Left forelimb (tissue), 1 donor: ENCODE results near the gene GPC1.

ENCODE experiments used
- DNase-seq: peaks from one replicate; pipeline ENCODE4 v3.0.0-alpha.2; 2018; ENCODE audit warnings: low spot score

The GPC1 gene

DNA sequence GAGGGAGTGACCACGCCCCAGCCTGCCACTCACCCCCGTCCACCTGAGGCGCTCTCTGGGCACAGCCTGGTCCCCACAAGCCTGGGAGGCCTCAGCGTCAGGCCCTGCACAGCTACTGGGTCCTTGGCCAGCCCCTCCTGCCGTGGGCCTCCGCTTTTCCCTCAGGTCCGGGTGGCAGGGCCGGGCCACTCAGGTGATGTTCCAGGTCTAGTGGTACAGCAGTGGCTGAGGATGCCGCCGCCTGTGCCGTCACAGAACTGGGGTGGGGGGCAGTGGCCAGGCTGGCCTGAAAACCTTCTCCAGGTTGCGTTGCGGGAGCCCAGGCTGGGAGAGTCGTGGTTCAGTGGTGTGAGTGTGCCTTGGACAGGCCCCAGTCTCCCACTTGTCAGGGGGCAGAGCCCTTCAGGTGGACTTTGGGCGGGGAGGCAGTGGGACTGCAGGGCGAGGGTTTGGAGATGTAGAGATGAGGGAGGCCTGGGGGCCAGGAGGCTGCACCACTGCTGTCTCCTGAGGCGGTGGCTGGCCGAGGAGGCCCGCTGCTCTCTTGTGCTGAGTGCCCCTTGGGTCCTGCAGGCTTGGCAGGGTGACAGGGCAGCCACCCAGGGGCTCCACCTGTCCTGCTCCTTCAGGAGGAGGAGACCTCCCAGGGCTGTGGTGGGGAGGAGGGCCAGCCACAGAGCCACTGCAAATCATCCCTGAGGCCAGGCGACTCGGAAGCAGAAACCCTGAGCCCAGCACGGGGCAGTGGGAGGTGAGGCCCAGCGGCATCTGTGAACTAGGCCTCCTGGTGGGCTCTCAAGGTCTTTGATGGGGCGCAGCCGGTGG, 7.6 kb downstream of the GPC1 start:
- DNase-seq, result no peak

DNA sequence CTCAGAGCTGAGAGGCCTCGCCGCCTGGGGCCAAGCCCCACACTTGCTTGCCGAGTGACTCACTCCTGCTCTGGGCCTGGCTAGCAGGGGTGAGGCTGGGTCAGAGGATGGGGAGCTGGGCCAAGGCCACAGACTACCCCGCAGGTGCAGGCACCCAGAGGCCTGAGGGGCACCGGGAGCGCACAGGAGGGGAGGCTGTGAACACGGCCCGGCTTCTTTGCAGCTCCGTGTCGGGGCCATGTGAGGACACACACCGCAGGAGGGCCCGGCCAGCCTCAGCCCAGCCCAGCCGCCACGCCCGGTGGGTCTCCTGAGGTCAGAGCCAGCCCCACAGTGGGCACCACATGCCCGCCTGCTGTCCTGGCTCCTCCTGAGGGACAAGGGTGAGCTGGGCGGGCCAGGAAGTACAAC, 8.4 kb downstream of the GPC1 start:
- DNase-seq, result no peak

- DNase-seq, result no peak
Measured at GRCh38 chr2:240444464-240444863, 9.0 kb downstream of the GPC1 start.

DNA sequence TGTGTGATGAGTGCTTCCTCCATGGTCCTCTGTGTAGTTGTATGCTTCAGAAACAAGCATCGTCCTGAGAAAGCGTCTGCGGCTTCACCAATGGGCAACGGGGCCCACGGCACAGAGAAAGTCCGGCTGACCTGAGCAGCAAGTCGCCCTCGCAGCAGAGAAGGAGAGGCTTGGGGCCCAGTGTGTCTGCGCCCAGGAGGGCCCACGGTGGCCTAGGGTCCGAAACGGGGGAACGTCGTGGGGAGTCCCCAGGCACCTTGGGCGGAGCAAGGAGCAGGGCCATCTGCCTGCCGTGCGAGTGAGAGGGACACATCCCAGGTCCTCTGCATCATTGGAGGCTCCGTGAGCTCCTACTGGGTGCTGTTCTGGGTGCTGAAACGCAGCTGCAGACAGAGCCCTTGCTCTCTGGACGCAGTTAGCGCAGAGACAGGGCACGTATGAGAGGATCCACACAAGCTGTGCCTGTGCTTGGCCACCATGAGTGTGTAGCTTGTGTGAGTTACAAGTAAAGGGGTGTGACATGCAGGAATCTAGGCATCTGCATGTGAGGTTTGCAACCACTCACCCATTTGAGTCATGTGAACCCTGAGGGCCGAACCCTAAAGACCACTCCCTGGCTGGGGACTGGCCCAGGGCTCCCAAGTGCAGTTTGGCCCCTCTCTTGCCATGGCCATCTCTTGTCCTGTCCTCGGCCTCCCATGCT, 10.6 kb downstream of the GPC1 start:
- DNase-seq, result no peak

- no peak for DNase-seq
Measured at GRCh38 chr2:240446664-240447175, 11.3 kb downstream of the GPC1 start.

- DNase-seq, result no peak
Measured at GRCh38 chr2:240447331-240447730, 11.9 kb downstream of the GPC1 start.

- DNase-seq, result no peak
Measured at GRCh38 chr2:240447934-240448333, 12.5 kb downstream of the GPC1 start.

- no peak for DNase-seq
Measured at GRCh38 chr2:240448387-240449274, 13.2 kb downstream of the GPC1 start.

DNA sequence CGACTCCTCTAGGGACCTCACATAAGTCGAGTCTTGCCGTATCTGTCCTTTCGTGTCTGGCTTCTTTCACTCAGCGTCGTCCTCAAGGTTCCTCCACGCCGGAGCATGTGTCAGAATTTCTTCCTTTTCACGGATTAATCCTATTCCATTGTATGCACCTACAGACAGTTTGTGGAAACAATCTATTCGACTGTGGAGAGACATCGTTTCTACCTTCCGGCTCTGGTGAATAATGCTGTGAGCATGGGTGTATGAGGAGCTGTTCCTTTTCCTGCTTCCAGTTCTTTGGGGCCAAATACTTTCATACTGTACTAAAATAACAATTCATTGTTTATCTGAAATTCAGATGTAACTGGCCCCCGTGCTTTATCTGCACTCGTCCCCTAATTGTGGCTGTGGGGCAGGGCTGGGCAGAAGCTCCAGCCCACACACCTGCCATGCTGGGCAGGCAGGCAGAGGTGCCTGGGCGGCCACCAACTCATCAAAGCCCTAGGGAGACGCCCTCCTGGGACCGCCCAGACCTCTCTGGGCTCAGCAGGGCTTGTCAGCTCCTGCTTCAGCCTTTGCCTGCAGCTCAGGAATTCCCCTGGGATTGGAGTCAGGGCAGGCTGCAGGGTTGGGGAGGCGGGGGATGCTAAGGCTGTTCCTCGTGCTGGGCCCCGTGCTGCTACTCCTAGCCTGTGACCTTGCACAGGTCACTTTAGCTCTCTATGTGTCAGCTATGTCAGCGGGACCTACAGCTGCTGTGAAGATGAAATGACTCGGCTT, 14.5 kb downstream of the GPC1 start:
- DNase-seq, result no peak

DNA sequence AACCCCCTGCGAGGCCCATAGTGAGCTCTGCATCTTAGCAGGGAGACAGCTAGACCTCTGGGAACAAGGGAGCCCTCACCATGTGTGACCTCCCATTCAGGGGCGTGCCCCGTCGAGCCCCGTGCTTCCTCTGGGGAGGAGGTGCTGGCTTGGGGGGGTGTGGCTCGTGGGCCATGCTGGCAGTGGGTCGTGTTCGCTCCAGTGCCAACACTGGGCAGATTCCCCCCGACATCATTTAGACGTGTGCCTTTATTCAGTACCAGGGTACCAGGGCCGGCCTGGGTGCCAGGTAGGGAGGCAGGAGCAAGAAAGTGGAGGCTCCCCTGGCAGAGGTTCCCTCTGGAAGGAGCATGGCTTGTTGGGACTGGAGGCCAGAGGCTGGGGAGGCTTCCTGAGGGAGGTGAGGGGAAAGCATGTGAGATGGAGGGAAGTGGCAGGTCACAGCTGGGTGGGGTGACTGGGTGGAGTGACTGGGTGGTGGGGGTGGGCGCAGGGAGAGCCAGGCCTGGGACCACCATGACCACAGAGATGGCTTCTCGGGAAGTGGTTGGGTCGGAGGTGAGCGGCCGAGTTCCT, 15.2 kb downstream of the GPC1 start:
- DNase-seq, result no peak

GRCh38 chr2:240451108-240451611, 15.7 kb downstream of the GPC1 start:
- DNase-seq, result no peak

DNA sequence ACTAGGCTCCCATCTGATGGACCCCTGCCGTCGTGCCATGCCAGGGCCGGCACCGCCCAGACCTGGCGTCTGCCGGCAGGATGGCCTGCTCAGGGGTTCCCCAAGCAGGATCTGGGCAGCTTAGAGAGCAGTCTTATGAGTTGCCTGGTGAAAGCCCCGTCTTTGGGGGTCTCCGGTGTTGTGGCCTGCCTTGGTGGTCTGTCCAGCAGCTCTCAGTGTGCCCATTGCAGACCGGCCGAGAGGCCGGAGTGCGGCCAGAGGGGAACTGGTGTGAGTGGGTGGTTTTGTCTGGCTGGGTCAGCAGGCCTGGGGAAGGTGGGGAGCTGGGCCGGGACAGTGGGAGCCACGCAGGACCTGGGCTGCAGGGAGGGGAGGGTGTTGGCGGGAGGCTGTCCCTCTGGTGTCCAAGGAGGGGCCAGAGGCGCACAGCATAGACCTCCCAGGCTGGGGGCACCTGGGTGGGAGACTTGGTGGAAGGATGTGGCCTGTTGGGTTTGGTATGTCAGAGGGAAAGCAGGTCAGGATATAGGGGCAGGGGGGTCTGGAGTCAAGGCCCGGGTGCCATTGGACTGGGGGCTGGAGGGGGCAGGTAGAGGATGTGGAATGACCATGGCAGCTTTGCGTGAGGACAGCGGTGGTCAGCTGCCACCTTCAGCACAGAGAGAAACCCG, 16.5 kb downstream of the GPC1 start:
- no peak for DNase-seq

DNA sequence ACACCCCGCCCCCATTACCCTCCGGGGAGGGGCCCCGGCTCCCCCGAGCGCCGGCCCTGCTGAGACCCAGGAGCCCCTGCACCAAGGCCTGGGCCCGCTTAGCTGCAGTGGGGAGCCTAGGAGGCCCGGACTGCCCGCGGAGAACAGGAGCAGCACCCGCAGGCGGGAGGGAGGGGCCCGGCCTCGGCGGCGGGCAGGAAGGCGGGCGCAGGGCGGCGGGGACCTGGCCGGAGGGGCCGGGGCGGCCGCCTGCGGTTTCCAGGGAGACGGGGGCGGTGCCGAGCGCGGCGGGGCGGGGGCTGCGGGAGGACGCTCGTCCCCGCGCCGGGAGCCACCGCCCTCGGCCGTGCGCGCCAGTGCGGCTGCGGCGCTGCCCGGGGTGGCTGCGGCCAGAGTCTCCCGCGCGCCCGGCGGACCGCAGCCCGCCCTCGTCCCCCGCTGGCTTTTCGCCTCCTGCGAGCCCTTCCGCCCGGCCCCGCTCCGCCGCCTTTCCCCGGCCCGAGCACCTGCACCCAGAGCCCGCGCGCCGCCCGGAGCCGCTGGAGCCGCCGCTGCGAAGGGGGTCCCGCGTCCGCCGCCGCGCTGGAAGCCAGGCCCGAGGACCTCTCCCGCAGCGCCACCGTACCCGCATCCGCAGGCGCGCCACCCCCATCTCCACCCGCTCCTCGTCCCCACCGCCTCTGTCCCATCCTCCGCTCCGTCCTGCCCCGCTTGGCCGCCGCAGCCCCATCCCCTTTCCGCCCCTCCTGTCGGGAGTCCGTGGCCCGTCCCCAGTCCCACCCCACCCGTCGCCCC, 17.2 kb downstream of the GPC1 start:
- DNase-seq, result no peak

DNA sequence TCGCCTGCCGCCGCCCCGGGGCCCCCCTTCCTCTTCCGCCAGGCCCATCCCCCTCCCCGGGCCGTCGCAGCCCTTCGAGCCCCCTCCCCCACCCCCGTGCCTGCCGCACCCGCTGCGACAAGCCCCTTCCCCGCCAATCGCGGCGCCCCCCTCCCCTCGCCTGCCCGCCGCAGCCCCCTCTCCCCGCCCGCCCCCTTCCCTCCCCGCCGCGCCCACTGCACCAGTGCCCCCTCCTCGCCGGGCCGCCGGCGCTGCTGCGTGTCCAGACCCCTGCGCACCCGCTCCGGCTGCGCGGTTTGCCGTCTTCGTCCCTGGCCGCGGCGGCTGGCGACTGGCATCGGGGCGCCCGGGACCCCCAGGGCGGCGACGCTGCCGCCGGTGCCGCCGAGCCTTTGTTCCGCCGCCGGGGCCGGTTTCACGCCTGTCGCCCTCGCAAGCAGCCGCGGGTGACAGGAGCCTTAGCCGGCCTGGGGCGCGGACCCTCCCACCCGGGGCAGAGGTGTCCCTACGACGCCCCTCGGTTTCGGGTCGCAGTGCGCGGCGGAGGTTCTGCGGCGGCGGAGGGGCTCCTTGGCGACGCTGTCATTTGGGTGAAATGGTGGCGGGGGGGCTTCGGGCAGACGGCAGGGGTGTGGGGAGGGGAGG, 18.1 kb downstream of the GPC1 start:
- DNase-seq, result no peak

DNA sequence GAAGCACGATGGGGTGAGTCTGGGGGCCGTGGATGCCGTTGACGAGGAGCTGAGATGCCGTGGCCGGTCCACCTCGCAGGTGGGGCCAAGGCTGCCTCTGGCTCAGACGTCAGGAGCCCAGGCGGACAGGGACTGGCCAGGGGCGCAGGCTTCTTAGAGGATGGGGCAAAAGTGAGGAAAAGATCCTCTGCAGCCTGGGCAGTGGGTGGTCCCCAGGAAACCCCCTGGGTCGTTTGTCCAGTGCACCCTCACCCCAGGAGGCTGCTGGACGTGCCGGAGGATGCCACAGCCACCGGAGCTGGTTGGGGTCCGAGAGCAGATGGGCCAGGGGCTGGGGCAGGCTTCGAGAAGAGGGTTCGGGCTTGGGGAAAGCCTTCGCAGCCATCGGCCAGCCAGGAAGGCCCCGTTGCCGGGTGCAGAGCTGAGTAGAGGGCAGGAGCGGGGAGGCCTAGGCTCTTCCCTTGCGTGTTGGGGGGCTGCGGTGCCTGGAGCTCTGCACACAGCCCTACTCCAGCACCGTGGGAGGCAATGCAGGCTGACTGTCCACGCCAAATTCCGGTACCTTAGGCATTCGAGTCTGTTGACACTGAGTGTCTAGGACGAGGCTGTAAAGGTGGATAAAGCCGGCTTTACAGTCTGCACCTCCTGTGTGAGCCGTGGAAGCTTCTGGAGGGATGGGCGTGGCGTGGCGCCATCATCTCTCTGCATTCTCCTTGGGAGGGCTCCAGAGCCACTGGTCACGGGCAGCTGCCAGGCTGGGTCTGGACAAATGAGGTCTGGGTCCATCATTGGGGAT, 18.8 kb downstream of the GPC1 start:
- DNase-seq, result no peak

DNA sequence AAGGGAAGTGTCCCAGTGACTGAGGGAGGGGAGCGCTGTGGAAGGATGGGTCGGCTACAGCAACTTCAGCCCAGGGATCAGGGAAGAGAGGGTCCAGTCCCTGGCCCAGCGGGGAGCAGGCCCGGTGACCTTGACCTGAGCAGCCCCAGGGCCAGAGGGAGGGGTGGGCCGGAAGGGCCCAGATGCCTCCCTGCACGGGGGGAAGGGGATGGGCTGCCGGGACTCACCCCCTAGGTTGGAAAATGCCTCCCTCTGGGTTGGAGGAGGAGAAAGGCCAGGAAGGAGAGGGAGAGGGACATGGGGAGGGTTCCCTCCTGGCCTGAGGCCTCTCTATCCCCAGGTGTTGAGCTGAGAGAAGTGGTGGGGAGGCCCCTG, 19.8 kb downstream of the GPC1 start:
- DNase-seq, result no peak

DNA sequence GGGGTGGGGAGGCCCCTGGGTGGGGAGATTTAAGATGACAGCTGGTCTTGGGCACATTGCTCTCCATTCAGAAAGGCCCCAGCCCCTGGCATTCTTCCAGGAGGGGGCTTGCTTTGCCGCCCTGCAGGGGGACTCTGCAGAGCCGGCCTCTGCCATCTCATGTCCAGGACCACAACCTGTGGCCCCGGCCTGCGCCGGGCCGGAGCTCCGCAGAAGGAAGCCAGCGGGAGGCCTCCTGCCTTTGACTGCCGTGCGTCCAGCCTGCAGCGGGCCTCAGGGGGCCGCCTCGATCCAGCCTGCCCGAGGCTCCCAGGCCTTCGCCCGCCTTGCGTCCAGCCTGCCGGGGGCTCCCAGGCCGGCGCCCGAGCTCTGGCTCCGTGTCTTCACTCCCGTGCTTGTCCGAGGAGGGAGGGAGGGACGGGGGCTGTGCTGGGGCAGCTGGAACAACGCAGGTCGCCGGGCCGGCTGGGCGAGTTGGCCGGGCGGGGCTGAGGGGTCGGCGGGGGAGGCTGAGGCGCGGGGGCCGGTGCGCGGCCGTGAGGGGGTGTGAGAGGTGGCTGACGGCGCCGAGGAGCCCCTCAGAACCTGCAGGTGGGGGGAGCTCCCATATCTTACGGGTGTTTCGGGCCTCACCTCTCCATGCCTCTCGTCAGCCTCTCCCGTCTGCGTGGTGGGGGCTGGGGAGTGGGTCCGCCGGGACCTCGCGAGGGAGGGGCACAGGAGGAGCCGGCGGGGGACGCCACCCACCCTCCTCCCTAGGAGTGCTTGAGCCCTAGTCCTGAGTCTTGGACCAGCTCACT, 20.4 kb downstream of the GPC1 start:
- no peak for DNase-seq
